A673 (cell line): ENCODE measurements around the gene BRD7.

Source experiments
- EZH2 ChIP-seq: fragments of 200-600 bp; sonication (generic); IDR thresholded peaks from 2 replicates; pipeline ENCODE4 v1.6.1; 2017; ENCODE audit warnings: borderline replicate concordance, low read depth, mild to moderate bottlenecking, mixed read lengths, antibody characterized with exemption, low read length; ENCODE audit not compliant: poor library complexity, severe bottlenecking
- TF ChIP-seq, protein P1 (sequence below): fragments of 300-800, 200-600 bp; sonication (generic); conservative IDR thresholded peaks from 2 replicates; pipeline ENCODE4 v1.5.1; 2017; ENCODE audit warnings: low read depth, mild to moderate bottlenecking, antibody characterized with exemption, low read length, moderate library complexity, mixed read lengths

DNA sequence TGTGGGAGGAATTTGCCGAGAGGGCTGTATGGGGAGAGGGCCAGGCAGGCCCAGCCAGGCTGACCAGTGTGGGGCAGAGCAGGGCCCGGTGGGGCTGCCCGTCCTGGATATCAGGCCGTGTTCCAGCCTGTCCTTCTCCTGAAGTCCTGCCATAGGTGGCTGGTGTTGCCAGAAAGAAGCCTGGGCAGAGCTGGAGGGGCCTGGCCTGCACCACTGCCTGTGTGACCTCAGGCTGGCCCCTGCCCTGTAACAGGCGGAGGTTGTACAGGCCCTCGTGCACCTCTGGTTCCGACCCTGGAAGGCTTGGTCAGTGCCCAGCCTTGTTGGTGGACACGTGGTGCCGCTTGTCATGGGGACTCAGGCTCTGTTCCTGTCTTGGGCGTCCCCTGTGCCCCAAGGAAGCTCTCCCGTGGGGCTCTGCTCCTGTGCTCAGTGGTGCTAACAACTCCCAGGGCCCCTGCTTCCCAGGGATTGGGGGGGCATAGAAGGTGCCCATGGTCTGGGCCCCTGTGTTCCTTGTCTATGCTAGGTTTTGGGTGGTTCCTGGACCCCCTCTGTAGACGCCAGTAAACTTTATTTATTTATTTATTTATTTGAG lies 69.2 kb downstream of the BRD7 start:
- TF ChIP-seq, protein P1, sequence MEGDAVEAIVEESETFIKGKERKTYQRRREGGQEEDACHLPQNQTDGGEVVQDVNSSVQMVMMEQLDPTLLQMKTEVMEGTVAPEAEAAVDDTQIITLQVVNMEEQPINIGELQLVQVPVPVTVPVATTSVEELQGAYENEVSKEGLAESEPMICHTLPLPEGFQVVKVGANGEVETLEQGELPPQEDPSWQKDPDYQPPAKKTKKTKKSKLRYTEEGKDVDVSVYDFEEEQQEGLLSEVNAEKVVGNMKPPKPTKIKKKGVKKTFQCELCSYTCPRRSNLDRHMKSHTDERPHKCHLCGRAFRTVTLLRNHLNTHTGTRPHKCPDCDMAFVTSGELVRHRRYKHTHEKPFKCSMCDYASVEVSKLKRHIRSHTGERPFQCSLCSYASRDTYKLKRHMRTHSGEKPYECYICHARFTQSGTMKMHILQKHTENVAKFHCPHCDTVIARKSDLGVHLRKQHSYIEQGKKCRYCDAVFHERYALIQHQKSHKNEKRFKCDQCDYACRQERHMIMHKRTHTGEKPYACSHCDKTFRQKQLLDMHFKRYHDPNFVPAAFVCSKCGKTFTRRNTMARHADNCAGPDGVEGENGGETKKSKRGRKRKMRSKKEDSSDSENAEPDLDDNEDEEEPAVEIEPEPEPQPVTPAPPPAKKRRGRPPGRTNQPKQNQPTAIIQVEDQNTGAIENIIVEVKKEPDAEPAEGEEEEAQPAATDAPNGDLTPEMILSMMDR: no peak
- TF ChIP-seq EZH2: no peak
